ENCODE results near the gene REV3L.
"Not testable (repeated sequence)": the region's sequence is repeated elsewhere in the genome, so short reads cannot be mapped to it uniquely, and the experiment has no call there.

Gene REV3L

DNA sequence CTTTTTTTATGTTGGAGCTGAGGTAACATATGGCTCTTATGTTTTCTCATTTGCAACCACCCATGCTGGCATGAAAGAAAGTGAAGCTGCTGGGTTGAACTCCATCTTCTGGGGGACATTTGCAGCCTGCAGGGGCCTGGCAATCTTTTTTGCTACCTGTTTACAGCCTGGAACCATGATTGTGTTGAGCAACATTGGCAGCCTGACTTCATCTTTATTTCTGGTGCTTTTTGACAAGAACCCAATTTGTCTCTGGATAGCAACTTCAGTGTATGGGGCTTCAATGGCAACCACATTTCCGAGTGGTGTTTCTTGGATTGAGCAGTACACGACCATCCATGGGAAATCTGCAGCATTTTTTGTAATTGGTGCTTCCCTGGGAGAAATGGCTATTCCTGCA is 216.7 kb downstream of the REV3L start:
- DNase-seq, result peak in 1 of 58 donors; percentile 10

DNA sequence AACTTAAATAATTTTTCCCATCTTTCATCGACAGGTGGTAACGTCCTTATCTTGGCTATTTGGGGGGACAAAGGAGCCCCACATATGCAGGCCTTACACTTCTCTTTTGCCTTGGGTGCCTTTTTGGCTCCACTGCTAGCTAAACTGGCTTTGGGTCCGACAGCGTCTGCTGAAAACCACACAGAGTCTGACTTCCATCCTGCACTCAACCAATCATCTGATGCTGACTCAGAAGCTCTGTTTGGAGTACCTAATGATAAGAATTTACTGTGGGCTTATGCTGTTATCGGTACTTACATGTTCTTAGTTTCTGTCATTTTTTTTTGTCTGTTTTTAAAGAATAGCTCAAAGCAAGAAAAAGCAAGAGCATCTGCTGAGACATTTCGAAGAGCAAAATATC is 217.2 kb downstream of the REV3L start:
- DNase-seq, result no peak

DNA sequence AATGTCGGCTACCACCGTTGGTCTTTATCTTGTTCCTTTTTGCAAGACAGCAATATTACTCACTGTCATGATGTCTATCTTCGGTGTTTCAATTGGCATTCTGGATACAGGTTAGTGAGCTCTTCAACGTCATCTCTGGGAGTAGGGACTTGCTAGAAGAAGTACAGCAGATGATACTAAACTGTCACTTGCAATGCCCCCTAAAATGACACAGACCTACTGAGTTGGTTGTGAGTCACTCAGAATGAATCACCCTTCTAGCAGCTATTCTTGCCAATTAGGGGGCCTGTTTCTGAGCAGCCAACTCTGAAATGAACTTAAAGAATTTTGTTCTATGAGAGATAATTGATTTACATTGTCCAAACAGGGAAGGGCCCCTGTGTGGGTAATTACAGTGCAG is 219.2 kb downstream of the REV3L start:
- peak in 1 of 58 donors; percentile 4 for DNase-seq

DNA sequence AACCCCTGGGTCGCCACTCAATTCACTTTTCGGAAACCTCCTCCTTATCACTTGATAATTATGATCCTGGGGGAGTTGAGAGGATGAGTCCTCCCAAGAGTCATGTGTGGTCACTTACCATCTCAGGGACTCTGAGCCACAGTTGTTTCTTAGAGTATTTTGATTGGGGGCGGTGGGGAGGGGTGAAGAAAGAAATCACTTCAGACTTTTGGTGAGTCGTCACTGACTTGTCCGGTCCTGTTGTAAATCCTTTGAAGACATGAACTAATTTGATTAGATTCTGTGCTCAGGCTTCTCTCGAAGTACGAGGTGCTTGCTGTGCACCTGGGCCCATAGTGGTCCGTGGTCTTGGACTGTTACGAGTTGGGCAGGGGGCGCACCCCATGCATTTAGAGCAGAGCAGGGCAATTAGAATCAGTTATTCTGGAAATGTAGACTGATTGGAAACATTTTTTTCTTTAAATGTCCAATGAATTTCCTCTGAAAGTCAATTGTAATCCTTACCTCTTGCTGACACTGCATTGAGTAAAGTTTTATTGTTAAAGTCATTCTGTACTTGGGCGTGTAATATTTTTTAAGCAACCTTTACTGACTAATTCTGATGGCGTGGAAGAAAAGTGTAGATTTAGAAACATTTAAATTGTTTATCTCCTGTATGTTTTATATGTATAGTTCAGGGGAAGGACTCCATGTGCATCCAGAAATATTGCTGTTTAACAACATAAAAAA is 222.3 kb downstream of the REV3L start:
- DNase-seq, result no peak

DNA sequence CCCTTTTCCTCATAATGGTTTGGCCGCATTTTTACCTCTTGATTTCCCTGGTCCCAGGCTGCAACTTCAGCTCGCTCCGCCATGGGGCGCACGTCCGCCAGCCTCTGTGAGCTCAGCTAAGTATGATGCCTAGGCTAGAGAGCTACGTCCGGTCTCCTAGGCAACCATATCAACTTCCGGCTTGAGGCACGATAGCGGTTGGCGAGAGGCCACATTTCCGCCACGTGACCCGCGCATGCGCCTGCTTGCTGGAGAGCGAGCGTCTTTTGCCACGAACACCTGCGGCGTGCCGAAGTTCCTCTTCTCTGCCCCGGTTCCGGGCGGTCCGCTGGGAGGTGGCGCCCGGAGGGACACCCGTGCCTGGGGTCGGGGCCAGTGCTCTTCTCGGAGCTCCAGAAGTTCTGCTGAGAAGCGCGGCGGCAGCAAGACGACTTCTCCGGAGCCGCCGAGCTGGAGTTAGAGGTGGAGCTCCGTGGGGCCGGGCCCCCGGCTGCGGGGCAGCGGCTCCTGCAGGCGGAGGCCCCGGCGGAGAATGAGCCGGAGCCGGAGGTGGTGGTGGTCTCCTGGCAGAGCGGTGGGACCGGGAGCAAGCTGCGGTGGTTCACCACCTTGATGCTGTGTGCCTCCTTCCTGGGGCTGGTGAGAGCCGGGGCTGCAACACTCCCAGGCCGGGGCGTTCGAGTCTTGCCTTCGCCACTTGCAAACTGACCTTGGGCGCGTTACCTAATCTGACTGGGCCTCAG is 223.8 kb downstream of the REV3L start:
- peak; percentile 79 to 99 (median 96) for DNase-seq

DNA sequence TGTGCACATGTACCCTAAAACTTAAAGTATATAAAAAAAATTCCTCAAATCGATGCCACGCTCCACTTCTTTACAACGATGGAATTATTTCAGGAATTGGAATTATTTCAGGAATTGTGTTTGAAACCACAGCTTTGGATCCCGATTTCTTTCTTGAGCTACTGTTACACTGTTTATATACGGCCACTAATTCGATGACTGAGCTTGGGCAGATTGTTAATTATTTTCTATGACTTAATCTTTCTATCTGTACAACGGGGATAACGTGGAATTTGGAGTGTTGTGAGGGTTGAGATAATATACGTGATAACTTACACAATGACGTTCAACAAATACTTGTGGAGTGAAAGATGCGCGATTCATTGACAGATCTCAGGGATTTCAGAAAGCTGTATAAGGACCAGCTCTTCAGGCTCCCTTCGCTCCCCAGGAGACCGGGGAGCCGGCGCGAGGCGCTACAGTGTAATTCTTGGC is 224.4 kb downstream of the REV3L start:
- no peak for DNase-seq

DNA sequence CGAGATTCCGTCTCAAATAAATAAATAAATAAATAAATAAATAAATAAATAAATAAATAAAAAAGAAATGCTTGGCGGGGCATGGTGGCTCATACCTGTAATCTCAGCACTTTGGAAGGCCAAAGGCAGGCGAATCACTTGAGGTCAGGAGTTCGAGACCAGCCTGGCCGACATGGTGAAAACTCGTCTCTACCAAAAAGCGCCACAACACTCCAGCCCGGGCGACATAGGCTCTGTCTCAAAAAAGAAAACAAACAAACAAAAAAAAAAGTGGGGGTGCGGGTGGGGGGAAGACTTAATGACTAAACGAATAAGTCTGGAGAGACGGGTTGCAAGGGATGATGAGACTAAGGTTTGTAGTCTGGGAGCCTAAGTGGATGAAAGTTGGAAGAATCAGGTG is 225.0 kb downstream of the REV3L start:
- no peak for DNase-seq

DNA sequence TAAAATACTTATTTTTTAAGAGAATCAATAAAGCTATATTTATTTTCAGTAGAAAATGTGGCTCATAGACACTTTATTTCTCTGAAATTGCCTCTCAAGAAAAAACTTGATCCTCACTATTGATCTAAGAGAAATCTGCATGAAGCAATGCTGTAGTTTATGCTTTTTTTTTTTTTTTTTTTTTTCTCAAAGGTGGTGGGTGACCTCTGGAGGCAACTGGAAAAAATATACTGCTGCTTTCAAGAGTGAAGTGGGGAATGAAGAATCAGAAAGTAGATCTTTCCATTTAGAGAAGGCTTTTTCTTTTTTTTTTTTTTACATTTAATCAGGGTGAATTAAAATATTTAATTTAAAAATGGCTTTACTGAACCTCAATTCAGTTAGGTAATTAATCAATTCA is 226.4 kb downstream of the REV3L start:
- no peak for DNase-seq

DNA sequence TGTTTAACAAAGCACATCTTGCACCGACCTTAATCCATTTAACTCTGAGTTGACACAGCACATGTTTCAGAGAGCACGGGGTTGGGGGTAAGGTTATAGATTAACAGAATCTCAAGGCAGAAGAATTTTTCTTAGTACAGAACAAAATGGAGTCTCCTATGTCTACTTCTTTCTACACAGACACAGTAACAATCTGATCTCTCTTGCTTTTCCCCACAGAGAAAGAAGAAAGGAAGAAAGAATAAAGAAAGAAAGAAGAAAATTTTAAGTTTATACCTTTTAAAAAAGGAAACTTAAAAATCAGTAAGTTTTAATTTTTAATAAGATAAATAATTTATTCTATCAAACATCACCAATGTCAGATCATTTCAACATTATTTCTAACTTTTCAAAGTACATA is 227.2 kb downstream of the REV3L start:
- DNase-seq, result not testable (repeated sequence)

DNA sequence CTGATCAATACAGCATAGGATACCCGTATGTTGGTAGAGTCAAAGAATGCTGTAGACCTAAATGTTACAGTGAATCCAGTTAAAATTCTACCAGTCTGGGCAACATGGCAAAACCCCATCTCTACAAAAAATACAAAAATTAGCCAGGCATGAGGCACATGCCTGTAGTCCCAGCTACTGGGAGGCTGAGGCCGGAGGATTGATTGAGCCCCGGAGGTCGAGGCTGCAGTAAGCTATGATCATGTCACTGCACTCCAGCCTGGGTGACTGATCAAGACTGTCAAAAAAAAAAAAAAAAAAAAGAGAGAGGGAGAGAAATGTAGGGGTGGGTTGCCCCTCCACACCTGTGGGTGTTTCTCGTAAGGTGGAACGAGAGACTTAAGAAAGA is 228.2 kb downstream of the REV3L start:
- no peak for DNase-seq

DNA sequence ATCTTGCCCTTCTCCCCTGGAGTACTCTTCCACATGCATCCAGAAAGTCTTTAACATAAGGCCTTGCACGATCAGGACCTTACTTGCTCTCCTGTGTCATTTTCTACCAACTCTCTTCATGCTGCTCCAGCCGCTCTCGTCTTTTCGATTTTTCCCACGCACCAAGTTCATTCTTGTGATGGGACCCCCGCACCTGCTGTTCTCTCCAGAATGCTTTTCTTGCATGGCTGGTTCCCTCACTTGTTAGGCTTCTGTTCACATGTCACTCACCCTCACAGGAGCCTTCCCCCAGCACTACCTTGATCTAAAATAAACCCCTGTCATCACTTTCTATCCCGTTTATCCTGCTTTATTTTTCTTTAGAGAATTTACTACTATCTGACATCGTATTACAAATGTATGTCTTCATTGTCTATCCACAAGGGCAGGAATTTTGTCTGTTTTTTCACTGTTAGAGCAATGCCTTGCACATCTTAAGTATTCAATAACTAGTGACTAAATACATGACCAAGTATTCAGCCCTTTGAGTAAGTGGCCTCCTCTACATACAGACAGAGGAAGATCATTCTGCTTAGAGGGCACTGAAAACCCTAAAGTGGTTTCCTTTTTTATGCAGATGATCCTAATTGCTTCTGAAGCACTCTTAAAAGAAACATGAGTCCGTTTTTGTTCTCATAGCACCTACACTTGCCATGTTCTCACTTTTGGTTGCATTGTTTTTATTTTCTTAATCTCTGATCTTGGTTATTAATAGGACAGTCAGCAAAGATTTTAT is 228.8 kb downstream of the REV3L start:
- DNase-seq, result no peak

DNA sequence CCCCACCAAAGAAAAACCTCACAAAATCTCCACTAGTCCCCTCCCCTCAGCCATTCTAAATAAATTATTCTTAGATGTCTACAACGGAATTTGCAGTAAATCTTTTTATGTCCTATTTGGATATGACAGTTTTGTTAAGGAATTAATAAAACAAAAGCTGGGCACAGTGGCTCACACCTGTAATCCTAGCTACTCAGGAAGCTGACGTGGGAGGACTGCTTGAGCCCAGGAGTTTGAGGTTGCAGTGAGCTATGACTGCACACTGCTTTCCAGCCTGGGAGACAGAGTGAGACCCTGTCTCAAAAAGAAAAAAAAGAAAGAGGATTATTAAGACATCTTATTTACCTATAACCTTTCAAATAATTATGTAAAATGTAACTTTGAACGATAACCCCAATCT is 230.3 kb downstream of the REV3L start:
- DNase-seq, result no peak

DNA sequence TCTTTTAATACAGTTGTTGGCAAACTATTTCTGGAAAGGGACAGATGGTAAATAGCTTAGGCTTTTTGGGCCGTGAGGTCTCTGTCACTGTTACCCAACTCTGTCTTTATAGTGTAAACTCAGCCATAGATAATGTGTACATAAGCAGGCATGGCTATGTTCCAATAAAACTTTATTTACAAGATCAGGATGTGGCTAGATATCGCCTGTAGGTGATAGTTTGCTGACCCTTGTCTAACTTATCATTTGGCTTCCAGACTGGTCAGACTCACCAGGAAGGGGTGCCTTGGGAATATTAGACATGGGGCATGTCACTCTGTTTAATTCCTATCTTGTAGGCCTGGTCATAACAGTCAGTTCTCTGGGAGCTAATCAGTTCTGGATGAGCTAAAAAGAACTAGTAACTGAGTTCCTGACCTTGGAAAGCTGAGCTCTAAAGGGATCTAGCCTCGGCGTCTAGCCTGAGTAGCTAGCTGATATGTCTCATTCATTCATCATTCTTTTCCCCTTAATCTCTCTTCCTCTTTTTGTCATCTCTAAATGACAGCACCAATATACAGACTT is 232.1 kb downstream of the REV3L start:
- DNase-seq, result no peak

All from anterior cingulate cortex (tissue), 58 donors.